Esophagus squamous epithelium (tissue), 4 donors: ENCODE data around the gene WASHC2A.
"Not testable (repeated sequence)": the region's sequence is repeated elsewhere in the genome, so short reads cannot be mapped to it uniquely, and the experiment has no call there.

Source experiments
- POLR2A ChIP-seq, 4 donors: fragments of 450-650 bp; IDR thresholded peaks; one replicate each; pipeline ENCODE4 v1.6.1; 2017; ENCODE audit warnings: antibody characterized with exemption in 4 of 4, mild to moderate bottlenecking in 4 of 4, moderate library complexity in 3 of 4
- TF ChIP-seq, protein P1 (sequence below), 6 experiments: fragments of 450-650 bp in 4 of 6; fragments of 200-600 bp in 2 of 6; sonication (generic) in 2 of 6; IDR thresholded peaks; one replicate each; pipeline ENCODE4 v1.5.1; 2016 to 2019; ENCODE audit warnings: antibody characterized with exemption in 6 of 6, mild to moderate bottlenecking in 4 of 6, moderate library complexity in 4 of 6

DNA sequence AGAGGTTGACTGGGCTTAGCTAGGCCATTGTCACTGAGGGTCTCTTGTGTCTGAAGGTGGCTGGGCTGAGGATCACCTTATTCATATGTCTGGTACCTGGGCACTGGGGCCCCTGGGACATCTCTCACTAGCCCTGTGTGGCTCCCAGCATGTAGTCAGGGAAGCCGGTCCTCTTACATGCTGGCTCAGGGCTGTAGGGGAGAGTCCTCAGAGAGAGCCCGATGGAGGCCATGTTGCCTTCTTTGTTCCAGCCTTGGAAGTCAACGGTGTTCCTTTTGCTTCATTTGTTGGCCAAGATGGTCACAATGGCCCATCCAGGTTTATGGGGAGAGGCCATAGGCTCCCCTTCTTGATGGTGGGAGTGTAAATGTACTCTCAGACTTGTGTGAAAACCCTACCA lies 34.0 kb downstream of the WASHC2A start:
- TF ChIP-seq, protein P1, sequence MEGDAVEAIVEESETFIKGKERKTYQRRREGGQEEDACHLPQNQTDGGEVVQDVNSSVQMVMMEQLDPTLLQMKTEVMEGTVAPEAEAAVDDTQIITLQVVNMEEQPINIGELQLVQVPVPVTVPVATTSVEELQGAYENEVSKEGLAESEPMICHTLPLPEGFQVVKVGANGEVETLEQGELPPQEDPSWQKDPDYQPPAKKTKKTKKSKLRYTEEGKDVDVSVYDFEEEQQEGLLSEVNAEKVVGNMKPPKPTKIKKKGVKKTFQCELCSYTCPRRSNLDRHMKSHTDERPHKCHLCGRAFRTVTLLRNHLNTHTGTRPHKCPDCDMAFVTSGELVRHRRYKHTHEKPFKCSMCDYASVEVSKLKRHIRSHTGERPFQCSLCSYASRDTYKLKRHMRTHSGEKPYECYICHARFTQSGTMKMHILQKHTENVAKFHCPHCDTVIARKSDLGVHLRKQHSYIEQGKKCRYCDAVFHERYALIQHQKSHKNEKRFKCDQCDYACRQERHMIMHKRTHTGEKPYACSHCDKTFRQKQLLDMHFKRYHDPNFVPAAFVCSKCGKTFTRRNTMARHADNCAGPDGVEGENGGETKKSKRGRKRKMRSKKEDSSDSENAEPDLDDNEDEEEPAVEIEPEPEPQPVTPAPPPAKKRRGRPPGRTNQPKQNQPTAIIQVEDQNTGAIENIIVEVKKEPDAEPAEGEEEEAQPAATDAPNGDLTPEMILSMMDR (IDR thresholded peaks at IDR 0.05) = not testable (repeated sequence)
- TF ChIP-seq POLR2A (IDR thresholded peaks at IDR 0.05) = not testable (repeated sequence)
